ENCODE data around the gene TMEM221.

TMEM221 gene

DNA sequence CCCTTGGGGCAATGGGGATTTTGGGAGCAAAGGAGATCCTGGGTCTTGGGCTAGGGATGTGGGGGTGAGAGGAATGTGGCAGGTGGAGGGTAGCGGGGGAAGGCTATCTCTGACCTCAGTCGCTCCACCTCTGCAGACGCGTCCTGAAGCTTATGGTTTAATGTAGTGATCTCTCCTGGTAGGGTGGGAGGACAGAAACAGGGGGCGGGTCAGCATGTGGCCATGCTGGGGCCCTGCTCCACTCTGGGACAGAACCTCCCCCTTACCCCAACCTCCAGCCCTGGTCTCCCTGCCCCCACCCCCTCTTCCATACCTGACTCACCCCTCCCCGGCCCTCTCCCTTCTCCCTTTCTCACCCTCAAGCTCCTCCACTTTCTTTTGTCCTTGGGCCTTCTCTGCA, 44.5 kb downstream of the TMEM221 start:
- DNase-seq = no peak

DNA sequence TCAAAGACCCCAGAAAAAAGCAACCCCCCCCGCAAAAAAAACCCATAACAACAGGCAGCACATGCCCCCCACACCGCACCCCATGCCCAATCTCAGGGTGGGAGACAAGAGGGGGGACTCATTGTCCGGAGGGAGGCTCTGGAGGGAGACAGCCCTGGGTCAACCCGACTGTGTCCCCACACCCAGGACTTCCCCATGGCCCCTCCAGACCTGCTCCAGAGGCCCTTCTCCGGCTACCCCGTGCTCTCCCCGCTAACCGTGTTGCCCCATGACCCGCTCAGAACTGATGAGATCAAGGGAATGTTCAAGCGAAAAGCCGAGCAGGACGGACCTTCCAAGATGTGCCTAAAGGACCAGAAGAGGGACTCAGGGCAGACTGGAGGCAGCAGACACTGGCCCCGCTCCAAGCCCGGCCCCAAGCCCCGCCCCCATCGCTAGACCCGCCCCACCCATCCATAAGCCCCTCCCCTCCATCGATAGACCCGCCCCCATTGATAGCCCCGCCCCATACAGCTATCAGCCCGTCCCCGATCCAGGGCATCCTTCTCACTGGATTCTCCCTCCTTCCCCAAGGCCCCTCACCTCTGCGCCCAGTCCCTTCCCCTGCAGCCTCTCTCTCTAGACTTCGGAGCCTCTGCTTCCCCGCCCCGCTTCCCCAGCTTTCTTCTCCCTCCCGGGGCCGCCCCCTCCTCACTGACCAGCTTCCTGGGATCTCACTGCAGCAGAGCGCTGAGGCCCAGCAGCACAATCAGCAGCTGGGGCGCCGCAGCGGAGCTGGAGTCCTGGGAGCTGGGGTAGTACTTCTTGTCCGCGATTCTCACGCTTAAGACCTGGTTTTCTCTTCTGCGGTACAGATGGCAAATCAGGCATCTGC, 45.2 kb downstream of the TMEM221 start:
- no peak for DNase-seq

DNA sequence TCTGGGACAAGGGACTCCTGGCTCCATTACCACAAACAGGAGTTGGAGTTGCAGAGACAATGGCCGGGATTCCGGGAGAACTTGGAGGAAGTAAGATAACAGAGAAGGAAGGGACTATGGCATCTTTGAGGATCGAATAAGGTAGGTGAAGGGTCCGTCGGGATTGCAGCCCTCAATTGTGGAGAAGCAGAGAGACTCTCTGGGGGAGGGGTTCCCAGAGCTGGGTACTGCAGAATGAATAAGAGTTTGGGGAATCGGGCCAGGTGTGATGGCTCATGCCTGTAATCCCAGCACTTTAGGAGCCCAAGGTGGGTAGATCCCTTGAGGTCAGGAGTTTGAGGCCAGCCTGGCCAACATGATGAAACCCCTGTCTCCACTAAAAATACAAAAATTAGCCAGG, 46.8 kb downstream of the TMEM221 start:
- no peak for DNase-seq

DNA sequence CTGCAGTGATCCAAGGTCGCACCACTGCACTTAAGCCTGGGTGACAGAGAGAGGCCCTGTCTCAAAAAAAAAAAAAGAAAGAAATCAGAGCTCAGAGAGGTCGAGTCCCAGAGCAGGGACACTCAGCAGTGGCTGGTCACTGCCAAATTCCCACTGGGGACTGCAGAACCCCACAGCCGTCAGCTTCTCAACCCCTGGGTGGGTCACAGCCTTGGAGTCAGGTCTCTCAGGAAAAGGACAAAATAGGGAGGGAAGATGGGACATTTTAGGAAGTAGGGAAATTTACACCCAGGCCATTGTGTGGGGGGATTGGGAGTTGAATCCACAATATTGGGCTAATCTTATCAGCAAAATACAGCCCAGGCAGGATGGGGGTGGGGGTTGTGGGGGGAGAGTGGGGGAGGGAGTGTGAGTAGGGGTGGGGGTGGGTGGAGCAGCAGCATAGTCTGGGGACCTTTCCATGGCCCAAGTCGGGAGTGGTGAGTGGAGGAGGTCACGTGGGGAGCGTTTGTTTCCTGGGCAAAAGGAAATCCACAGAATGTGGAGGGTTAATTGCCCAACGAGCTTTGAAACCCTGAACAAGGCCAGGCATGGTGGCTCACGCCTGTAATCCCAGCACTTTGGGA, 49.5 kb downstream of the TMEM221 start:
- no peak for DNase-seq

- no peak for DNase-seq
Measured at GRCh38 chr19:17394891-17395415, 53.5 kb downstream of the TMEM221 start.

DNA sequence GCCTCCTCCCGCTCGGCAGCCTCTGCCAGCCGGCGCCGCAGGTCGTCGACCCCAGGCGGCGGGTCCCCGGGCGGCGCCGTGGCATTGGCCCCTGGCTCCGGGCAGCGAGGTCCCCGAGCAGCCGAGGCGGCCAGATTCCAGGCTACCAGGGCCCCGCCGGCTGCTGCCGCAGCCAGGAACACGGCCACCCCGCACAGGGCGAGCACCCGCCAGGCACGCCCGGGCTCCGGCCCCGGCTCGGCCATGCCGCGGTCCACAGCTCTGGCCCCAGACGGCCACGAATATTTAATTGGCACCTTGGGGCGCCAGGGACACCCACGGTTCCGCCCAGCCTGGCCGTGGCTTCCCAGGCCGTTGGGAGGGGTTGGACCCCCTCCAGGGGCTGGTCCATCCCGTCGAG, 54.6 kb downstream of the TMEM221 start, which contains the start of gene CCDC194:
CCDC194 (minus strand) TSS at position 283 of the 400 bp plus-strand sequence; CDS start at position 245, 38 bp downstream.
- no peak for DNase-seq

DNA sequence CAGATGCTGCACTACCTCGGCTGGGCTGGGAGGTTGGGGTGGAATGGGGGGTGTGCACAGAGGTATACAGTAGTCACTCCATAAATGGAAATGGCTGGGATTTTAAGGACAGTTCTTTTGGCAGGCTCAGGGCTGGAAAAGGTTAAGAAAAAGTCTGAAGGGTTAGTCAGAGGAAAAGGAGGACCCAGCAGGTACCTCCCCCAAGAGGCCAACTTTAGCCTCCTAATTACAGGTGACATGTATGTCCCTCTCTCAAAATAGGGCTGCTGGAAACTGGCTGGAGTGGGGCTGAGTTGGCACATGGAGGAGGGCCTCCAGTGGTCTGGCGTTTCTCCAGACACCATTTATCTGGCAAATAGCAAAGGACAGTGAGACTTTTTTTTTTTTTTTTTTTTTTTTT, 55.5 kb downstream of the TMEM221 start:
- no peak for DNase-seq

GRCh38 chr19:17391371-17392151, 56.9 kb downstream of the TMEM221 start:
- no peak for DNase-seq

GRCh38 chr19:17390665-17391370, 57.6 kb downstream of the TMEM221 start:
- DNase-seq = peak; percentile 18

- DNase-seq = no peak
Measured at GRCh38 chr19:17389957-17390664, 58.4 kb downstream of the TMEM221 start.

GRCh38 chr19:17389288-17389687, 59.2 kb downstream of the TMEM221 start:
- DNase-seq = no peak

- DNase-seq = no peak
Measured at GRCh38 chr19:17385878-17386611, 62.4 kb downstream of the TMEM221 start.

Measured in NCI-H187 treated with DMSO at 0.1 percent for 48 hours (cell line).